GM23338 (cell line): Measurements from ENCODE around the gene SCN2B. TPM values are rescaled to one million over a fixed set of nuclear protein-coding genes. Genes with fewer than 3 reads are reported as not detected.

Experiments
- ATAC-seq: fragments of 200-7000 bp; cut with Tn5 transposase; 3 replicates; pipeline ENCODE4 v1.9.1; 2020
- DNase-seq: peaks from one replicate; pipeline ENCODE4 v3.0.0-alpha.2; 2015; ENCODE audit warnings: low spot score
- H2AFZ ChIP-seq: fragments of 200-600 bp; sonication (generic); 2 replicates; pipeline ENCODE4 v1.8.0; 2016; ENCODE audit warnings: antibody characterized with exemption, mild to moderate bottlenecking, moderate library complexity
- H3F3A ChIP-seq: fragments of 200-600 bp; sonication (generic); replicated peaks from 2 replicates; pipeline ENCODE4 v1.8.0; 2017; ENCODE audit warnings: antibody characterized with exemption, mixed run types, low read depth
- H3K27ac ChIP-seq: fragments of 200-600 bp; sonication (generic); 2 replicates; pipeline ENCODE4 v1.6.1; 2016; ENCODE audit warnings: low read depth
- H3K27me3 ChIP-seq: fragments of 200-600 bp; sonication (generic); 2 replicates; pipeline ENCODE4 v1.8.0; 2016; ENCODE audit warnings: mild to moderate bottlenecking, mixed run types, moderate library complexity; ENCODE audit not compliant: insufficient read depth
- H3K36me3 ChIP-seq: fragments of 200-600 bp; sonication (generic); 2 replicates; pipeline ENCODE4 v1.8.0; 2016; ENCODE audit warnings: mild to moderate bottlenecking; ENCODE audit not compliant: insufficient read depth
- H3K4me1 ChIP-seq: fragments of 200-600 bp; sonication (generic); 2 replicates; pipeline ENCODE4 v1.8.0; 2016; ENCODE audit warnings: mild to moderate bottlenecking, moderate library complexity; ENCODE audit not compliant: insufficient read depth
- H3K4me2 ChIP-seq: fragments of 200-600 bp; sonication (generic); 2 replicates; pipeline ENCODE4 v1.7.1; 2017; ENCODE audit warnings: mixed run types
- H3K4me3 ChIP-seq: fragments of 200-600 bp; sonication (generic); 2 replicates; pipeline ENCODE4 v1.6.1; 2016; ENCODE audit warnings: mixed run types
- H3K79me2 ChIP-seq: fragments of 200-600 bp; sonication (generic); replicated peaks from 2 replicates; pipeline ENCODE4 v1.8.0; 2017; ENCODE audit warnings: mild to moderate bottlenecking; ENCODE audit not compliant: insufficient read depth
- H3K9me2 ChIP-seq: fragments of 200-600 bp; sonication (generic); 2 replicates; pipeline ENCODE4 v1.8.0; 2017; ENCODE audit not compliant: insufficient read depth
- H4K20me1 ChIP-seq: fragments of 200-600 bp; sonication (generic); replicated peaks from 2 replicates; pipeline ENCODE4 v1.8.0; 2017; ENCODE audit warnings: mild to moderate bottlenecking; ENCODE audit not compliant: insufficient read depth
- H3K27ac Mint-ChIP-seq: 2 replicates; pipeline ENCODE4 v1.8.0; 2020; ENCODE audit warnings: inconsistent platforms, mild to moderate bottlenecking, moderate library complexity, mixed read lengths
- H3K27me3 Mint-ChIP-seq: 3 replicates; pipeline ENCODE4 v1.8.0; 2022; ENCODE audit warnings: low read depth, mild to moderate bottlenecking, moderate library complexity, mixed read lengths, inconsistent platforms; ENCODE audit not compliant: insufficient read depth, poor library complexity
- H3K36me3 Mint-ChIP-seq: 3 replicates; pipeline ENCODE4 v1.8.0; 2021; ENCODE audit warnings: low read depth, mild to moderate bottlenecking, inconsistent platforms, moderate library complexity, mixed read lengths
- H3K4me1 Mint-ChIP-seq: 3 replicates; pipeline ENCODE4 v1.8.0; 2020; ENCODE audit warnings: mild to moderate bottlenecking, inconsistent platforms, mixed read lengths
- H3K4me3 Mint-ChIP-seq: 3 replicates; pipeline ENCODE4 v1.8.0; 2021; ENCODE audit warnings: moderate library complexity, mild to moderate bottlenecking, inconsistent platforms, mixed read lengths
- H3K9me3 Mint-ChIP-seq: 3 replicates; pipeline ENCODE4 v1.8.0; 2020; ENCODE audit warnings: moderate library complexity, mild to moderate bottlenecking, inconsistent platforms, mixed read lengths
- CREB1 ChIP-seq: fragments of 250-450 bp; sonication (Bioruptor Pico); IDR thresholded peaks from 2 replicates; pipeline ENCODE4 v1.5.0; 2020; ENCODE audit warnings: low read depth, mild to moderate bottlenecking, moderate library complexity
- EZH2 ChIP-seq: fragments of 200-600 bp; sonication (generic); IDR thresholded peaks from one replicate; pipeline ENCODE4 v1.8.0; 2017; ENCODE audit warnings: antibody characterized with exemption, mild to moderate bottlenecking, low read depth; ENCODE audit not compliant: unreplicated experiment
- JUNB ChIP-seq: IDR thresholded peaks from one replicate; pipeline ENCODE4 v1.6.1; 2016; ENCODE audit warnings: antibody characterized with exemption; ENCODE audit not compliant: unreplicated experiment
- REST ChIP-seq: IDR thresholded peaks from one replicate; pipeline ENCODE4 v1.6.1; 2018; ENCODE audit warnings: antibody characterized with exemption; ENCODE audit not compliant: unreplicated experiment
- STAT1 ChIP-seq: IDR thresholded peaks from one replicate; pipeline ENCODE4 v1.6.1; 2016; ENCODE audit warnings: antibody characterized with exemption; ENCODE audit not compliant: unreplicated experiment
- ZNF114 ChIP-seq: fragments of 250-450 bp; sonication (Bioruptor Pico); IDR thresholded peaks from 2 replicates; pipeline ENCODE4 v1.5.0; 2020; ENCODE audit warnings: mild to moderate bottlenecking, moderate library complexity
- ZNF462 ChIP-seq: fragments of 250-450 bp; sonication (Bioruptor Pico); IDR thresholded peaks from 2 replicates; pipeline ENCODE4 v1.5.0; 2020; ENCODE audit warnings: mild to moderate bottlenecking, moderate library complexity
- polyA plus RNA-seq: library from polyadenylated mRNA; unstranded; fragments of >200 nt; fragmentation: Nextera tagmentation; extraction: Ambion mirVana; gene quantifications from 2 replicates; pipeline ENCODE4 v1.2.1, GENCODE V29; 2016
- total RNA-seq: library from RNA; depleted of rRNA; stranded (reverse); fragments of >200 nt; shearing (Covaris generic); gene quantifications from 2 replicates; pipeline ENCODE4 v1.2.3, GENCODE V29; 2014

Gene SCN2B
- total and polyA plus RNA-seq, 2 experiments from 2014 or later: 0.03 TPM; not detected in 1

DNA sequence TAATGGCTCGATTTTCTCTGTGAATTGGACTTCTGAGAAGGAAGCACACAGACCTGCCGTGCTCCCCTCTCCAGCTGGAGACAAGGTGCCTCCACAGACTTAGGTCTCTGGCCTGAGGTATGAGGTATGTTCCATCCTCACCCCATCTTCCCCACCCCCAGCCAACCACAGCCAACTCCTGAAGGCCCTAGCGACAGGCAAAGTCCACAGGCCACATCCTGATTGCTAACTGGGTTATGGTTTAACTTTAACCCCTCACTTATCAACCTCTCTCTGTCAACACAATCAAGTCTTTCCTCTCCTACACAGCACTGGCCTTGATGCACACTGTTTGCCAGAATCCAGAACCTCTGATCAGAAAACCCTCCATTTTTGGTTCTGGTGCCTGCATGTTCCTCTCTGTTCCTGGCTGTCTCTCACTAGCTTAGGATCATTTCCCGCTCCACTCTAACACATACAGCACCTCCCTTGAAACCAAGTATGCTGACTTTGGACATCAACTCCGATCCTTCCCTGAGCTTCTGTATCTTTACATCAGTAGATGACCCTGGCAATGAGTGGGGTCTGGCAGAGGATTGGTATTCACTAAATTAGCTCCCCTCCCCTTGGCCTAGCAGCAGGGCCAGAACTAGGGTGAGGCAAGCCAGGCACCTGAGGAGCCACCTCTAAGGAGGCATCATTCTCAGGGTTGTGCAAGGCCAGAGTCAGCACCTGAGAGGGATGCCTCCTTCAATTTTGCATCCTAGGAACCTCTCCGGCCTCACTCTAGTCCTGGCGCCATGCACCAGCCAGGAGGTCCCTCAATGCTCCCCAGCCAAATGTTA, 26.4 kb upstream of the SCN2B start (continued):
- TF ChIP-seq ZNF462 (CRISPR knock-in tag) (no peak), REST (no peak), EZH2 (no peak)

DNA sequence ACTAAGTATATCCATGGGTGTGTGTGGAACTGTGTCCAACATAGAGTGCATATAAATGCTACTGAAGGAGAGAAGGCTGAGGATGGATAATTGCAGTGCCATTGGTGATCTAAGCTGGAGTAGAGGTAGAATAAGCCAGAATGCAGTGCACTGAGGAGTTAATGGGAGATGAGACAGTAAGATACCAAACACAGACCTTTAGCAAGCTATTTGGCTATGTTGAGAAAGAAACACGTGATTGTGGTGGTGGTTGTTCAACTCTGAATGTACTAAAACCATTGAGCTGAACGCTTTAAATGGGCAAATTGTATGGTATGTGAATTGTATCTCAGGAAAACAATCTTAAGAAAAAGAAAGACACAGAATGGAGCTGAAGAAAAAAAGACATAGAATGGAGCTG, 25.5 kb upstream of the SCN2B start:
- Mint-ChIP-seq H3K9me3 (no peaks in the 10 kb centered on the region), H3K36me3 (no peaks in the 10 kb centered on the region), H3K4me3 (no peak overlapping the region), H3K4me1 (peaks cover 20% of the 10 kb centered on the region), H3K27ac (no peak overlapping the region), H3K27me3 (peaks cover 2% of the 10 kb centered on the region)
- Histone ChIP-seq H3K36me3 (no peaks in the 10 kb centered on the region), H4K20me1 (no peaks in the 10 kb centered on the region), H3K4me3 (no peak overlapping the region), H3K4me1 (peaks cover 4% of the 10 kb centered on the region; the same call in 1 of the 2 replicates), H2AFZ (no peak overlapping the region), H3K27ac (no peak overlapping the region), H3K27me3 (no peaks in the 10 kb centered on the region), H3K9me2 (peaks cover 6% of the 10 kb centered on the region; the same call in 1 of the 2 replicates), H3F3A (no peaks in the 10 kb centered on the region), H3K4me2 (no peak overlapping the region), H3K79me2 (no peaks in the 10 kb centered on the region)
- DNase-seq (no peak), ATAC-seq (no peak)
- TF ChIP-seq REST: no peak
- TF ChIP-seq ZNF114 (CRISPR knock-in tag): no peak
- no peak for TF ChIP-seq JUNB
- no peak for TF ChIP-seq STAT1
- TF ChIP-seq CREB1: no peak
